Prostate gland (tissue), 2 donors: ENCODE results near the gene SMYD5. TPM values are rescaled to one million over a fixed set of nuclear protein-coding genes. Genes with fewer than 3 reads are reported as not detected.

Experiments
- DNase-seq: peaks from one replicate; pipeline ENCODE4 v3.0.0-alpha.2; 2019; ENCODE audit warnings: low spot score
- H3K27ac ChIP-seq, 2 donors: fragments of 200-600 bp; sonication (generic); 2 replicates each; pipeline ENCODE4 v1.5.1; 2017 to 2019
- H3K27me3 ChIP-seq: fragments of 200-600 bp; sonication (generic); replicated peaks from 2 replicates; pipeline ENCODE4 v1.5.1; 2019; ENCODE audit not compliant: insufficient read depth
- H3K36me3 ChIP-seq, 2 donors: fragments of 200-600 bp; sonication (generic); 1 replicate in 1 of 2; 2 replicates in 1 of 2; pipeline versions ENCODE4 v1.5.1 to v1.8.1; 2017 to 2019
- H3K4me1 ChIP-seq: fragments of 200-600 bp; sonication (generic); replicated peaks from 2 replicates; pipeline ENCODE4 v1.5.1; 2019
- H3K4me3 ChIP-seq, 2 donors: fragments of 200-600 bp; sonication (generic); 2 replicates each; pipeline ENCODE4 v1.5.1; 2017 to 2019
- H3K9me3 ChIP-seq: fragments of 200-600 bp; sonication (generic); 2 replicates; pipeline ENCODE4 v1.5.1; 2017
- POLR2A ChIP-seq: fragments of 450-650 bp; IDR thresholded peaks from one replicate; pipeline ENCODE4 v1.6.1; 2016; ENCODE audit warnings: antibody characterized with exemption, mild to moderate bottlenecking
- POLR2AphosphoS5 ChIP-seq: sonication (generic); formaldehyde crosslinking; IDR thresholded peaks from one replicate; pipeline ENCODE4 v1.6.1; 2017; ENCODE audit warnings: antibody characterized with exemption
- WGBS: methylation state at CpG from one replicate; pipeline ENCODE4 v1.1.5; 2018; 5-methylcytosine and 5-hydroxymethylcytosine counted together
- intact Hi-C: fragments of 100-400 bp; cut with DNase I; formaldehyde crosslinking; loops from one replicate; pipeline ENCODE4 v1.14.2; 2022
- total RNA-seq, 2 donors: library from RNA; depleted of rRNA; stranded (reverse); fragments of >200 nt; gene quantifications; one replicate each; pipeline ENCODE4 v1.1.0, GENCODE V29; 2016
- TF ChIP-seq, protein P1 (sequence below), 4 experiments: fragments of 200-600 bp in 2 of 4; fragments of 450-650 bp in 2 of 4; sonication (generic) in 2 of 4; IDR thresholded peaks; 1 replicate in 3 of 4; 2 replicates in 1 of 4; pipeline ENCODE4 v1.5.1; 2016 to 2019; ENCODE audit warnings: antibody characterized with exemption in 4 of 4, mild to moderate bottlenecking in 2 of 4, moderate library complexity in 2 of 4

Gene SMYD5
- total RNA-seq, 2 donors from 2014 or later, result 12.5 to 36.6 TPM

DNA sequence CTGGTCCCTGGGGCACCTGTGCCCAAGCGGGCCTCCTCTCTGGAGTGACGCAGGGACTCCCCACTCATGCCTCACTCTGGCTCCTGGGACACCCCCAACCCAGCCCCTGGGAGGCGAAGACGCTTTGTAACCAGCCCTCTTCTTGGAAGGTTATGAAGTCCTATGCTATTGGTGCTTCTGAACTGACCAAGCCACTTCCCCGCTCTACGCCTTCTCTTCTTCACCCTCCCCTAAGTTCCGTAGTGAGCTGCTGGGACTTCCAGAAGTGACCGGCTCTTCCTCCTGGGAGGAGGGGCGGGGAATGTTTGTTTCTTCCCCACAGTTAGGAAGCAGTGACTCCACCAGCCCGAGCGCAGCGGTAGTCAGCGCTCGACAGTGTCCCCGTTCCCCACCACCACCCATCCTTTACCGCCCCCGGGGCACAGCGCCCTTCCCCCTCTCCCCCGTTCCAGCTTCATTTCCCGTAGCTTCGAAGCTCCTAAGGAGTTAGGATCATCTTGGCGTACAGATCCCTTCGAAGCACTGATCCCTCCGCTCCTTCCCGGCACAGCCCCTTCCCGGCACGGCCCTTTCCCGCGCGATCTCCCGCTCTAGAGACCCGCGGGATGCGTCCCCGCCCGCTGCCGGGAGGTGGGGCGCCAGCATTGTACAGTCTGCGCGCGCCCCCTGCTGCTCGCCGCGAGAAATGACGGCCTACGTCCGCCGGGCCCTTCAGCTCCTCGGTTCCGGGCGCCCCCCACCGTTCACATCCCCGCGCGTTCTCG, 37.0 kb upstream of the SMYD5 start:
- no peaks in the 10 kb centered on the region for H3K27me3 ChIP-seq
- peak; percentile 86 for DNase-seq

DNA sequence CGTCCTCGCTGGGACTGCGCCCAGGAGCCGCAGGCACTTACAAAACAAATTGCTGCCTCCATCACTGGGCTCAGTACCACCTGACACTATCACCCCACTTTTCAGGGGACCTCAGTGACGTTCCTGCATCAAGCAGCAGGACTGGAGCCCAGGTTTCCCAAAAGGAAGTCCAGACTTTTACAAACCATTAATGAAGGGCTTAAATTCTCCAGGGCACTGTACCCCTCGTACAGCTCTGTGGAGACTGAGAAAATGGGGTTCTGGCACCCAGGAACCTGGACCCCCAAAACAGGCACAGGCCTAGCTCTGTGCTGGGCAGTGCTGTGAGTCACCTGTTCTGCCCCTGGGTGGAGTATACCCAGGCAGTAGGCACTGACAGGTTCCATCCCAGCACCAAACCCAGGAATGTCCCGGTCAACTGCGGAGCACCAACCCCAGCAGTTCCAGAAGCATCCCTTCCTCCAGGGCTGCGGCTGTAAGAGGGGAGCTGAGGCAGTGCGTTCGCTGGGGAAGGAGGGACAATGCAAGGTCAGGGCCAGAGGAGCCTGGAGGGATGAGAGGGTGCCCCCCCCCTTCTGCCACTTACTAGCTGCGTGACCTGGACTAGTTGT, 36.3 kb upstream of the SMYD5 start:
- no peak overlapping the region for H3K27ac ChIP-seq
- H3K4me3 ChIP-seq, result peak overlapping the region; percentile 49 to 50
- no peaks in the 10 kb centered on the region for H3K9me3 ChIP-seq
- peaks cover 9% of the 10 kb centered on the region for H3K4me1 ChIP-seq
- intact Hi-C loops, result loop anchor here (5.0 to 10.0 kb wide), 3 partner anchors 90 to 403 kb away; no protein-coding TSS in a partner anchor
- no peaks in the 10 kb centered on the region for H3K27me3 ChIP-seq
- DNase-seq, result no peak
- H3K36me3 ChIP-seq, result no peaks in the 10 kb centered on the region
- WGBS, result 8% methylated on average over 12 of the region's 12 CpGs
- TF ChIP-seq POLR2A (no peak), POLR2AphosphoS5 (no peak)
- TF ChIP-seq, protein P1, sequence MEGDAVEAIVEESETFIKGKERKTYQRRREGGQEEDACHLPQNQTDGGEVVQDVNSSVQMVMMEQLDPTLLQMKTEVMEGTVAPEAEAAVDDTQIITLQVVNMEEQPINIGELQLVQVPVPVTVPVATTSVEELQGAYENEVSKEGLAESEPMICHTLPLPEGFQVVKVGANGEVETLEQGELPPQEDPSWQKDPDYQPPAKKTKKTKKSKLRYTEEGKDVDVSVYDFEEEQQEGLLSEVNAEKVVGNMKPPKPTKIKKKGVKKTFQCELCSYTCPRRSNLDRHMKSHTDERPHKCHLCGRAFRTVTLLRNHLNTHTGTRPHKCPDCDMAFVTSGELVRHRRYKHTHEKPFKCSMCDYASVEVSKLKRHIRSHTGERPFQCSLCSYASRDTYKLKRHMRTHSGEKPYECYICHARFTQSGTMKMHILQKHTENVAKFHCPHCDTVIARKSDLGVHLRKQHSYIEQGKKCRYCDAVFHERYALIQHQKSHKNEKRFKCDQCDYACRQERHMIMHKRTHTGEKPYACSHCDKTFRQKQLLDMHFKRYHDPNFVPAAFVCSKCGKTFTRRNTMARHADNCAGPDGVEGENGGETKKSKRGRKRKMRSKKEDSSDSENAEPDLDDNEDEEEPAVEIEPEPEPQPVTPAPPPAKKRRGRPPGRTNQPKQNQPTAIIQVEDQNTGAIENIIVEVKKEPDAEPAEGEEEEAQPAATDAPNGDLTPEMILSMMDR (IDR thresholded peaks at IDR 0.05), result no peak

More for the DNA sequence above, 37.0 kb upstream of the SMYD5 start:
- TF ChIP-seq POLR2AphosphoS5, result peak; percentile 54
- TF ChIP-seq, protein P1 (IDR thresholded peaks at IDR 0.05), result peak; percentile 92 to 98 (median 98)
- TF ChIP-seq POLR2A, result no peak
- H3K9me3 ChIP-seq, result no peaks in the 10 kb centered on the region
- H3K4me3 ChIP-seq, result peak overlapping the region; percentile 49 to 50
- 2% methylated on average over 52 of the region's 56 CpGs for WGBS
- H3K27ac ChIP-seq, result peak overlapping the region; percentile 62 to 67
- peaks cover 9% of the 10 kb centered on the region for H3K4me1 ChIP-seq
- intact Hi-C loops, result loop anchor here (5.0 to 10.0 kb wide), 3 partner anchors 90 to 402 kb away; no protein-coding TSS in a partner anchor
- H3K36me3 ChIP-seq, result no peaks in the 10 kb centered on the region

GRCh38 chr2:73185965-73186364, 28.1 kb upstream of the SMYD5 start:
- WGBS, result 80% methylated on average over 2 of the region's 2 CpGs
- Histone ChIP-seq H3K27me3 (no peaks in the 10 kb centered on the region), H3K27ac (no peak overlapping the region), H3K4me3 (no peak overlapping the region), H3K36me3 (no peaks in the 10 kb centered on the region), H3K4me1 (no peaks in the 10 kb centered on the region), H3K9me3 (no peaks in the 10 kb centered on the region)
- intact Hi-C loops, result no loop called here
- no peak for DNase-seq
- TF ChIP-seq, protein P1 (IDR thresholded peaks at IDR 0.05), result no peak
- no peak for TF ChIP-seq POLR2AphosphoS5
- TF ChIP-seq POLR2A, result no peak

GRCh38 chr2:73187549-73187948, 26.5 kb upstream of the SMYD5 start:
- TF ChIP-seq POLR2AphosphoS5, result no peak
- TF ChIP-seq, protein P1 (IDR thresholded peaks at IDR 0.05), result no peak
- TF ChIP-seq POLR2A, result no peak
- Histone ChIP-seq H3K27me3 (no peaks in the 10 kb centered on the region), H3K27ac (no peak overlapping the region), H3K36me3 (no peaks in the 10 kb centered on the region), H3K9me3 (no peaks in the 10 kb centered on the region), H3K4me1 (no peaks in the 10 kb centered on the region), H3K4me3 (no peak overlapping the region)
- intact Hi-C loops, result no loop called here
- no peak for DNase-seq
- WGBS, result 41% methylated on average over 2 of the region's 2 CpGs
